ENCODE data around the gene GPHN.

The GPHN gene

DNA sequence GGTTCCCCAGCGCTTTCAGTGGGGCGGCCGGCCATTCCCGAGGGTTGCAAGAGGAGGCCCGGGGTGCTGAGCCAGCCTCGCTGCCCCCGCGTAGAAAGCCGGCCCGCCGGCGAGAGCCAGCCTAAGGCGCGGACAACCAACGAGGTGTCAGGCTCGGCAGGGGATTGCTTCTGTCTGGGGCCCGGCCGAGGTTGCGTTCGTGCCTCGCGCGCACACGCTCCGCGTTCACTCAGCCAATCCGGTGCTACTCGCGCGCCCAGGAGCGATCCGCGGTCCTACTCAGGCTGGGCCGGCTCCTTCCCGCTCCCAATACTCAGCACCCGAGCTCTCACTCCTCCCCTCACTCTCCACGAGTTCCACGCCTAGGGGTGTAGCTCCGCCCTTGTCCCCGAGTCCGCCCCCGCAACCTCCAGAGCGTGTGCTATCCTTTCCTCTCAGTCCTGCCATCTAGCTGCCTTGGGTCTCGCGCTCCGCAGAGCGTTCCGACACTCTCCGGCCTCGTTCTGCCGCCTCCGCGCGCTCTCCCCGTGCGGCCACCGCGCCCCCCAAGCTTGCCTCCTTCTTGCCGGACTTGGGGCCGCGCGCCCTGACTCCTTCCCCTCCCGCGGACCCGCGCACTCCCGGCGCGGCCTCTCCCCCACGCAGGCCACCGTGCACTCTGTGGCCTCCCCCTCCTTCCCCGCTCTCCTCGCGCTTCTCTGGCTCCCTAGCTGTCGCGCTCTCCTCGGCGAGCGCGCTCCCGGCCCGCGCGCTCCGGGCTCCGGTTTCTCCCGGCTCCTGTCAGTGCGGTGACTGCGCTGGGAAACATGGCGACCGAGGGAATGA, at the start of gene GPHN:
Gene GPHN, plus strand, starts transcription at position 426 of the 825 bp plus-strand sequence.
- DNase-seq (ENCODE audit: low read depth in 2 of 2) = peak; percentile 94 to 96

DNA sequence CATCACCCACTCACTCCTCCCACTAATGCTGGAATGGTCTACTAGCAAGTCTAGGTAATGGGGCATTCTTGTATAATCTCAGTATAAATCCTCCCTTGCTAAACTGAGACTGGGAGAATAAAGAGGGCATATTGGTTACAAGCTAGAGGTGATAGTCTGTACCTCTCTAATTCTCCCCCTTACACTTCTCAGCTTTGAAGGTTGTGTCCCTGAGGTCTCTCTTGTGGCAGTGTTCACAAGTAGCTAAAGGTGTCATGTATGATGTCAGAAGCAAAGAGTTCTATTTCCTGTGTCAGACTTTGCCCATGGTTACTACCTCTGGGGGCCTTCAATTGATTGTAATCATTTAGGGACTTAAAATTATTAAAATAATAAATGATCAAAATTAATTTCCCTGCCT, 48.3 kb upstream of the GPHN start:
- no peak for DNase-seq (ENCODE audit: low read depth in 2 of 2)

DNA sequence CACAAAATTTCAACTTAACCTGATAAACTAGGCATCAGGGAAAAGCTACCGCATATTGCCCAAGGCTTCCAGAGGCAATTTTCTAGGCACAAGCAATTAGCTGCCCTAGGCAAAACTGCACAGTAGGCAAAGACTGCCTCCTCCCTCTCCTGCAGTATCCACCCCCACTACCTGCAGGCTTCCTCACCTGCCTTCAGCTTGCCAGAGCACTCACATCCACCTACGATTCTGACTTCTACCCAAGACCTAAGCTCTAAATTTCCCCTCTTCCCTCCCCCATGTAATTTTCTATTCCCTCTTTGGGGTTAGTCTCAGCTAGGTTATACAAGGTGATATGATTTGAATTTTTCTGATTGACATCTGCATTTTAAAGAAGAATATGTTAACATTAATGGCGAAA, 43.7 kb upstream of the GPHN start:
- DNase-seq (ENCODE audit: low read depth in 2 of 2) = no peak

DNA sequence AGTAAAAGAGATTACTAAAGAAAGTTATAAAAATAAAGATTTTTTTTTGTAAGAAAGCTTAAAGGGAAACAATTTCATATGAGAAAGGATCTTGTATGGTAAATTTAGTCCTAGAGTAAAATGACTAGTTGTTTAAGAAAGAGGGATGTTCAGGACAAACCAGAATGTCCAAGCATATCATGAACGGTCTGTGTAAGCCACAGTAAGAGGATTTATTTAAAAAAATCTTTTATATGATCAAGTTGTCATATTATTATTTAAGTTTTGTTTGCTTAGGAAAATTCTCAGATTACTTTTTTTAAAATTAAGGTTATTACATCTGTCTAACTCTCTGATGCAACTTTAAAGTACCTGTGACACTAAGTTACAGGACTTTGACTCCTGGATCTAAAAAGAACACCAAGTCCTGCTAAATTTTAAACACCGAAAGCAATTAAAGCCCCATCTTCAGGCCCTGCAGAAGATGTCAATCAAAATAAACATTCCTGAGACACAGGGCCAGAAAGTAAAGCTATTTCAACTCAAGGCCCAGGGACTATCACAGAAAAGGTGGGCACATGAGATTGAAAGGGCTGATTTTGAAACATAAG, 39.1 kb upstream of the GPHN start:
- DNase-seq (ENCODE audit: low read depth in 2 of 2) = no peak

DNA sequence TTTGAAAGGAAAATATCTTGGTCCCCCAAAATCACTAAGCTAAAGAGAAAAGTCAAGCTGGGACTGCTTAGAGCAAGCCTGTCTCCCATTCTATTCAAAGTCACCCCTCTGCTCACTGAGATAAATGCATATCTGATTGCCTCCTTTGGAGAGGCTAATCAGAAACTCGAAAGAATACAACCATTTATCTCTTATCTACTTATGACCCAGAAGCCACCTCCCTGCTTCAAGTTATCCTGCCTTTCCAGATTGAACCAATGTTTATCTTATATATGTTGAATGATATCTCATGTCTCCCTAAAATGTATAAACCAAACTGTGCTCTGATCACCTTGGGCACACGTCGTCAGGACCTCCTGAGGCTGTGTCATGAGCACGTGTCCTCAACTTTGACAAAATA, 36.4 kb upstream of the GPHN start:
- DNase-seq (ENCODE audit: low read depth in 2 of 2) = no peak

DNA sequence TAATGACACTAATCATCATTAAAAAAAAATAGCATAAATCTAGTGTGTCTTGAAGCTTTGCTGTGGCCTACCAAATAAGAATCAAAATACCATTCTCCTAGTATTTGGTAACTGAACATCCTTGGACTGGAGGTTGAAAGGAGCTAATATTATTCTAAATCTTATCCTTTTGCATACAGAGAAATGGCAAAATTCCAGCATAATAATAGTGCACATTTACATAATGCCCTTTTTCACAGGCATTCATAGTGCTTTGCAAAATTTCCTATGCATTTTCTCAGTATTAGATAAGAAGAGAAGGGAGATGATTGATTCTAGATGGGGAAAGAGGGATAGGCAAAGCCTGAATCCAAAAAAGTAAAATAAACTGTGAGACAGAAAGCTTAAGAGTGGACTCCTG, 35.7 kb upstream of the GPHN start:
- DNase-seq (ENCODE audit: low read depth in 2 of 2) = no peak

DNA sequence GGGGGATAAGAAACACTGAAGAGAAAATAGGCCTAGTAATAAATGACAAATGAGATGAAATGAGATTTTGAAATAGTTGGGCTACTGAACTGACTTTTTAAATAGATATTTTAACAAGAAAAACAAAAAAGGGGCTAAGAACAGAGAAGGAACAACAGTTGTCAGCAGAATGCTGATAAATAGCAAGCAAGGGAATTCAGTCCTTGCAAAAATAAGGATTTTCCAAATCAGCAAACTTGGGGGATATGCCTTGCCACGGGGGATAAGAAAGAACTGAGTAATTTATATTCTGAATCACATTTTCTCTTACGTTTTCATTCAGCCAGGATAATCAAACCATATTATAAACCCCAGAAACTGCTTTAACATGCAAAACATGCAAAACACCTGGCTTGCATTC, 34.7 kb upstream of the GPHN start:
- no peak for DNase-seq (ENCODE audit: low read depth in 2 of 2)

DNA sequence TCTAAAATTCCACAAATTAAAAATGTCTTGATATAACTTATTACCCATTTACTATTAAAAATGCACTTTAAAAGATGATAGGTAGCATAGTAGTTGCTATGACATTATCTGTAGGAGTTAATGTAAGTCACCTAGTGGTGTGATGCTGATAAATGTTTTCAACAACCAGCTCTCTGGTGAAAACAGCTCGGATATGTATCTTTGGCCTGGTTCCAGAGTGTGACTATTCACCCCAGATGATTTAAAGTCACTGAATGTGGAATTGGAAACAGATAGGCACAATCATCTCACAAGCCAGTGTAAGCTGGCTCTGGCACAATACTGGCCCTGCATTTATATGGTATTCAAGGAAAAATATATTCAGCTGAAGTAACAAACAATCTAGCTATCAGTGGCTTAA, 31.0 kb upstream of the GPHN start:
- DNase-seq (ENCODE audit: low read depth in 2 of 2) = peak; percentile 12

DNA sequence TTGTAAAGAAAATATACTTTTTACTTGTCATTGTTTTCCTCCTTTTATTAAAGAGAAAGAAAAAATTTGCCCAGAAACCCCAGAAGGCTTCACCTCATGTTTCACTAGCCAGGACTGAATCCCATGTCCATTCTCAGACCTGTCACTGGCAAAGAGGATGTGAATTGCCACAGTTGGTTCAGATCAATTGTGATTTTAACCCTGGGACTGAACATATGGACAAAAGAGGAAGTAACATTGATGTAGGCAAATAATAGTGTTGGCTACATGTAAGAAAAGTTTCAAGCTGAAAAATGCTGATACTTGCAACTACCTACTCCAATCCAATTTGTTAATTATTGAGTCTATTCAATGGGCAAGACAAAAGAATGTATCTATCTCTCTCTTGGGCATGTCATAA, 30.4 kb upstream of the GPHN start:
- DNase-seq (ENCODE audit: low read depth in 2 of 2) = no peak

DNA sequence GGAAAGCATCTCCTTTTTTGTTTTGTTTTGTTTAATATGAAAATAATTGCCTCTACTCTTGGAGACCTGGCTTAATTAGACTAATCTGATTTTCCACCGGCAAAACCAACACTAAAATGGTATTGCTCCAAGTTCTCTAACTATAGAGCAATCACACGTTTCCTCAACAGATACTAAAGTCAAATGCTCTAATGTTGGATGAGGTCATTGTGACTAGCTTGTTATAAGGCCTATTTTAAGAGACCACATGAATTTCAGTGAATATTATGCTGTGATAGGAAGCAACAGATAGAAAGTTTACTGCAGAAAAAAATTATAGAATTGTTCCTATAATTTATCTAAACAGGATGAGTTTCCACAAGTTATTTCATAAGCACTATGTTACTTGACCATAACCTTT, 25.1 kb upstream of the GPHN start:
- no peak for DNase-seq (ENCODE audit: low read depth in 2 of 2)

DNA sequence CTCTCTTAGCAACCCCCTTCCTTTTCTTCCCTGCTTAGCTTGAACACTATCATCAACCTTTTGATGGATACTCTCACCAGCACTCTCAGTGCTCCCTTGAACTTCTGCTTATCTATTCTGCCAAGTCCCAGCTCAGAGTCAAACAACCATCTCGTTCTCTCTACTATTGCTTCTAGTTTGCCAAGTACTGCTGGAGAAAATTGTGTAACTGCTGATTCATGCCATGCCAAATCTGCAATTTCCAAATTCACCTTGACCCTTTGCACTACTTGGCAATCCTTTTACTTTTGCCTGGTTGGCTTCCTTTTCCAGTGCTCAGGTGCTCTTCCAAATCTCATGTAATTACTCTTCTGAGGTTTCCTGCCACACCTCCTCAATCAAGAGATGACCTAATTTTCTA, 24.6 kb upstream of the GPHN start:
- DNase-seq (ENCODE audit: low read depth in 2 of 2) = no peak

DNA sequence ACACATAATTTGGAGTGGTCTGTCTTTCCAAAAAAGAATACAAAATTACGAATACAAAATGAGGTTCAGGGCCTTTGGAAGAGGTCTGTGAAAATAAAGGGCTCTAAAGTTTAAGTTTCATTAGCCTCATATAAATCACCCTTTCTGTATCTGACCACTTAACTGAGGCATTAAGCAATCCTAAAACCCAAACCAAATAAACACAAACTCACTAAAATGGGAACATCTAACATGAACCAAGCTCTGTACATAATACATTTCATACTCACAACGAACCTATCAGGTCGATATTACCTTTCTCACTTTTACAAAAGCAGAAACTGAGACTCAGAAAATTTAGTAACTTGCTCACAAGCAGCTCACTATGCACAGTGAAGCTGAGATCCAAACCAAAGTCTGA, 22.9 kb upstream of the GPHN start:
- DNase-seq (ENCODE audit: low read depth in 2 of 2) = no peak

DNA sequence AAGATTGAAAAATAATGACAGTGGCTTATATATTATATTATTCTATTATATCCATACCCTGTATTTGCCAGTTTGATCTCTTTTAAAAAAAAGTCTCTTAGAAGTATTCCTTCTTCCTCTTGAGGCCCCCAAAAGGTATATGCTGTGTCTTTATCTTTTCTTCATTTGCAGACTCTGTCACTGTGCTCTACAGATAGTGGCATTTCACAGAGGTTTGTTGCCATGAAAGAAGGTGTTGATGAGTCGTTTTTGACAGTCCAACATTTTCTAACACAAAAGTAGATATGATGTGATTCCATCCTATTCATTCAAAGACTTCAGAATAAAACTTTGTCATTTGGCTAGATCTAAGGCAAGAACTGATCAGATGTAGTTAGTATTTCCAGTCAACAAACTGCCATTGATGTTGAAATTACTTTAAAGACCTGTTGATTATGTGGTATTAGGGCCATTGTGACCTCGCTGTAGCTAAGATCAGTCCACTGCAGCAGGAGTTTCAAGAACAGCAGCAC, 22.0 kb upstream of the GPHN start, which contains the start of gene CCDC196:
Gene CCDC196, plus strand, starts transcription at position 462 of the 512 bp plus-strand sequence. CDS start 132 bp downstream, outside the sequence.
- DNase-seq (ENCODE audit: low read depth in 2 of 2) = no peak

DNA sequence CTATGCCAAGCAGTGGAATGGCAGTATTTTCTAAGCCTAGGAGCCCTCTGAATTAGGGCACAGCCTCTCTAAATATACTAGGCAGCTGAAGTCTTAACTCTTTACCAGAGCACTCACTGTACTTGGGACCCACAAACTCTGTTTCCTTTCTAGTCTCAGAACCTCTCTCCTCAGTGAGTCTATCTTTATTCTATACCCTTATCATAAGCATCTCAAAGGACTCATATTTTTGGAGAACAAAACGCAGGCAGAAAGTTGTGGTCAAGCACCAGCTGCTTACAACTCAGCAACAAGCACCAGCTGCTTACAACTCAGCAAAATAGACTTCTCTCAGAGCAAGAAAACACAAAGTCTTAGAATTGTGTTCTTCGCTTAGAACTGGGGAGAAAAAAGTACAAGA, 20.8 kb upstream of the GPHN start:
- no peak for DNase-seq (ENCODE audit: low read depth in 2 of 2)

DNA sequence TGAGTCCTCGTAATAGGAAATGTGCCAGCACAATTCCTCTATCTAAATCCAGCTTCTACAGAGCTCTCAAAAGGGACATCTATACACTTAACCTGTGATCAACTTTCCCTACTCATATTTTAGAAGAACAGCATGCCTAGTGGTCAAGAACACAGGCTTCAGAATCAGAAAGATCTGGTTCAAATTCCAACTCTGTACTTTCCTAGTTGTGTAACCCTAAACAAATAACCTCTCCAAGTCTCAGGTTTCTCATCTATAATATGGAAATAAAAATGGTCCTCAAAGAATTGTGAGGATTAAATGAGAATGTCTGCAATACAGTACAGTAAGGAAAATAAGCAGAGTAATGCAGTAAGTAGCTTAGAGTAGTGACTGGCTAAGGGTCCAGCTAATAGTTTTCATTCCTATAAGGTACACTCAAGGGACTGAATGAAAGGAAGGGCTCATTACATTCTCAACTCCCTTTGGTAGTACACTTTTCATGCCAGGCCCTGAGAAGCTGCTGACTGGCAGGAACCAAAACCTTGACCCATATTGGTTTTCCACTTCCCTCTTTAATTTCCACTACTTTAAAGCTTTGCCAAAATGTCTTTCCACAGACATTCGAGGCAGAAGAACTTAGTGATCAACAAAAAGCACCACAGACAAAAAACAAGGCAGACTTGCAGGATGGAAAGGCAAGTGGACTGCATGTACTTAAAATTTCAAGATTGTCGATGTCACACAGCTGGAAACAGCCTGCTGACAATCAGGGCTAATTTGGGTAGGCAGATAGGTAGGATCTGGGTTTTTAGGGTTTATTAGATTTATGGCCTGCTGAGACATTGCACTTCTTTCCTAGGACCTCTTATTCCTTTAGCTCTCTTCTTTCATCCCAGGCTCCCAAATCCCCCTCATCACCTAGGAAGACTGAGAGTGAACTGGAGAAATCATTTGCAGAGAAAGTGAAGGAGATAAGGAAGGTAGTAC, 17.5 kb upstream of the GPHN start:
- no peak for DNase-seq (ENCODE audit: low read depth in 2 of 2)

DNA sequence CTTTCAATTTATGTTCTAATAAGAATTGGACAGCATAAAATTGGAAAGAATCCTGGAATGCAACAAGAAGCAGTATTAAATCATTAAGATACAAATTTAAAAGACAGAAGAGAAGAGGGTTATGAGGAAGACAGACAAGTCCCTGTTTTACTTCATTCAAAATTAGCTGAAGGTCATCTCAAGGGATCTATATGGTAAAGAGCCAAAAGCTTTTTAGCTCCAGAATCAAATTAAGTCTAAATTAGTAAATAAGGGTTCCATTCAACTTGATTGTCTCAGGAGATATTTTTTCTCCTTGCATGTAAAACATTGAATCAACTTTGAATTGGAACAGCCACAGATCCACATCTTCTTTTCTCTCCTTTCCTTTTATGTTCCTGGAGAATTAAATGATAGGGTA, 14.2 kb upstream of the GPHN start:
- DNase-seq (ENCODE audit: low read depth in 2 of 2) = no peak

DNA sequence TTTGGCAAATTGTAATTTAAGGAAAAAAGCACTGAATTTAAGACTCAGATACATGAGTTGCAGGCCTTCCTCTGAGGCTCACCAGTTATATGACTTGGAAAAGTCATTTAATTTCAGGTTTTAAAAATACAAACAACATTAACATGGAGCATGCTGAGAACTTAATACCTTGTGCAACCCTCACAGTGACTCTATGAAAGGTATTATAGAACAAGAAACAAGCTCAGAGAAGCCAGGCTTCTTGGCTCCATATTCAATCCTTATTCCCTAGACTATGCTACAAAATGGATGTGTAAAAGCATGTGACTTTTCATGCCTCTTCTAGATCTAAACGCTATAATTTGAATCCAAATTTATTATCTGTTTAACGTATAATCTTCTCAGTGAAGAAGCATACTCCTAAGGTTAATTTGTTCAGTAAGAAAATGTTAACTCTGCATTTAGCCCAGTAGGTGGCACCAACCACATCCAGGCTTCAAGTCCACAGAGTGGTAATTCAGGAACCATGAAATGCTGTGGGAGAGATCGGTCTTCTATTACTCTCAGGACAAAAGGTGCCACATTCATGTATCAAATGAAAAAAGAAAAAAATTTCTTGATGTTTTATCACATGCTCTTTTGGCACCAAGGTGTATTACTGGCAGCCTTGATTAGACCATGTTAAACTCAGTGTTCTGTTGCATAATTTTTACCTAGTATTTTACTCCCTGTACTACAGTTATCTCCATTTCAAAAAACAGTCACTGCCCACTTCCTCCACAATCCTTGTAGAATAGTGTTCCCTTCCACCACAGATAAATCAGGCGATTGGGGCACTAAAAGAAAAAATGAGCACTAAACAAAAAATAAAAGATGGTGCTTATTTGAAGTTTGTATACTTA, 12.5 kb upstream of the GPHN start:
- DNase-seq (ENCODE audit: low read depth in 2 of 2) = peak; percentile 24 to 29

DNA sequence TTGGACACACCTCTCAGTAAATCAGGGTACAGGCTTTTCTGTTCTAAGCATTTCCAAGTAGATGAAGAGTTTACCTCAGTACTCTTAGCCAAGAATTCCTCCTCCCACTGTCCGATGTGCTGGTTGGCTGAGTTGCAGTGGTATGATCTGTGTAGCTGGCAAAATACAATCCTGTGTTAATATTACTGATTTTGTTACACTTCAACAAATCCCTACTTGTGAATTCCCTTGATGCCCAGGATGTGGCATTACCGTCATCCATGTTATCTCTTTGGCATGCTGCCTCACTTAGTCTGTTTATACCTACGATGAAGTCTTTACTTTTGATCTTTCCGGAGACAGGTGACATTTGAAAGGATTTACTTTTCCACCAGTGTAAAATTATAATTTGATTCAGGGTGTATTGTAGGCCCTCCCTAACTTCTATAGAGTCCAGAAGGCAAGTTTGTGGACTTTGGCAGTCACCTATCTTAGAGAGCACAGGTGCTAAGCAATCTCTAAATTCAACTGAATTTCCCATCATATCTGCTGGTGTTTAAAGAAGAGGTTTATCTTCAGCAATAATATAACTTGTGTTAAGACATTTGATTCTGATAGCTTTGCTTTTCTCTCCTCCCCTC, 11.6 kb upstream of the GPHN start:
- no peak for DNase-seq (ENCODE audit: low read depth in 2 of 2)

DNA sequence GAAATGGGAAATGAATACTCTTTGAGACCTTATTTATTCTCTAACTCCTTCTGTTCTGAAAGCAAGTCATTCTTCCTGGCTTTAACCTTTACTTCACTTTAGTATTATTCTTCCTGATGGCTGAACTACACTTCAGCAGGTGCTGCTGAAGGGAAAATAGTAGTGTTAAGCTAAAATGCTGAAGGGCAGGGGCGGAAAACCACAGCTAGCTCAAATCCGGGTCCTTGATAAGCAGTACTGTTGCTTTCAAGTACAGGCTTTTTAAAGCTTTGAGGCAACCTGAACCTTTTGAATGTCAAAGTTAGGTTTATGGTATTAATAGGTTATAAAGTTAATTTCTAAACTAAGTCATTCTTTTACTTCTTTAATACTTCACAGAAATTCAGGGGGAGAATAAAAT, 11.0 kb upstream of the GPHN start:
- no peak for DNase-seq (ENCODE audit: low read depth in 2 of 2)

DNA sequence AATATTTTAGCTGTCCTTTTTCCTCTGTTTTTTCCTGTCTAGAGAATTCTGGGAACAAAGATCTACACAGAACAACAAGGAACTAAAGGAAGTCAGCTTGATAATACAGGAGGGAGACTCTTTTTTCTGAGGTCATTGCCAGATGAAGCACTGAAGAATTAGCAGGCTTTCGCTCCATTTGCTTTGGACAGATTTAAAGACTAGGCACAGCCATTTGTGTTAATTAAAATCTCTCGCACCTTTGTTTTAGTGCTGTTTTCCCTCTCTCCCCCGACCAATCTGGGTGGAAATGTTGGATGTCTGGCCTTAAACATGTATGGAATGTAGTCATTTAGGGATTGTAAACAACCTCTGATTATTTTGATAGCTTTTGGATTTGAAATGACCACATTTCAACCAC, 9.6 kb upstream of the GPHN start:
- DNase-seq (ENCODE audit: low read depth in 2 of 2) = no peak

DNA sequence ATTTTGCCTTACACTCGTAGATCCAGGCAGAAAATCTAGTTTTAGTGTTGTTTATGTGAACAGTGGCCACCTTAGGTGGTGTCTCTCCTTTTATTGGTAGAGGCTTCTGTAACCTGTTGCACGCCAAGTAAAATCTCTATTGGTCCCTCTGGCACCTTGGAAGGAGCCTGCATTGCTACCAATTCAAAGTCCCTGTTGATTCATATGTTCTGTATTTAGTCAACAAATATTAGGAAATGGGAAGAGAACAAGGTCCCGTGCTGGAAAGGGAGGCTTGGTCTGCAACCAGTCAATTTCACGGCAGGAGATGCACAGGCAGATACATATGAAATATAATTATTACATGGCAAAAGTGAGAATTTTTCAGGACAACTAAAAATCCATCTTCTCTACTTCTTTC, 6.4 kb upstream of the GPHN start:
- no peak for DNase-seq (ENCODE audit: low read depth in 2 of 2)

Data from fibroblast of skin of left quadriceps (primary cell).